ENCODE data around the gene MLLT3.

MLLT3 gene

DNA sequence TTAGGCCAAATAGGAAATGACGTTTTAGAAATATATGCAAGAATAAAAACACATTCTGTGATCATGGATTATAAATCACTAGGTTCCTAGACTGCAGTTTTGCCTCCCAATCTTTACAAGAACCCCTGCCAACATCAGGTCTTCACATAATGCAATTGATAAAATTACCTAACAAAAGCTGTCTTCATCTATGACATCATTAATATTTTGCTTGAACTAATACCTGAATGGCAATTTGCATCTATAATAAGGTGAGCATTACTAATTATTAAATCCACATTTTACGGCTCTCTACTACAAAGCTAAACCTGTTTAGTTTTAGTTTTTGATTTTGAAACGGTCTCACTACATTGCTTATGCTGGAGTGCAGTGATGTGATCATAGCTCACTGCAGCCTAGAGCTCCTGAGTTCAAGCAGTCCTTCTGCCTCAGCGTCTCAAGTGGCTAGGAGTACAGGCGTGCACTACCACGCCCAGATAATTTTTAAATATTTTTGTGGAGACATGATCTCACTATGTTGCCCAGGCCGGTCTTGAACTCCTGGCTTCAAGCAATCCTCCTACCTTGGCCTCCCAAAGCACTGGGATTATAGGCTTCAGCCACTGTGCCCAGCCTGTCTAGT, 218.0 kb downstream of the MLLT3 start:
- Histone ChIP-seq H4K20me1 (no peaks in the 10 kb centered on the region), H3K9ac (no peak overlapping the region), H3K27me3 (no peaks in the 10 kb centered on the region), H3K36me3 (no peaks in the 10 kb centered on the region), H3K4me1 (no peaks in the 10 kb centered on the region), H3K9me3 (replicated peaks in 1 of 11) (no peaks in the 10 kb centered on the region), H3K4me2 (no peak overlapping the region), H3K4me3 (no peak overlapping the region), H3K27ac (no peak overlapping the region)
- no peak for TF ChIP-seq Cebpa-rat (IDR thresholded peaks at IDR 0.05)

DNA sequence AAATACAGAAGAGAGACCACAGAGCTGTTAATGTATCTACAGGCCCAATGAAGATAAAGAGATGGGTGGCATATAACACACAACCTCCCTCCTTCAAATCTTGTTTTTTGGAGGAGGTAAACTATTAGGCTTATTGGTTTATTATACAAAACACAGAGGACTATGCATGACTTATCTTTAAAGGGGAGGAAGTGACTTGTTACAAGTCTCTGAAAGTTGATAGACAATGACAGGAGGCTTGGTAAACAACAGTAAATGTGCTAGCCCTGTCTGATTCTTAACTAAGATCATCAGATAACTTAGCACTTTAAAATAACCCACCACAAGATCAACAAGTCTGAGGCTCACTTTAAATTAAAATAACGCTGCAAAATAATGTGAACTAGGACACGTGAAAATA, 219.0 kb downstream of the MLLT3 start:
- H3K27me3 ChIP-seq = no peaks in the 10 kb centered on the region
- H3K9ac ChIP-seq = no peak overlapping the region
- no peak overlapping the region for H3K27ac ChIP-seq
- no peaks in the 10 kb centered on the region for H3K9me3 ChIP-seq (replicated peaks in 1 of 11)
- H3K4me2 ChIP-seq = no peak overlapping the region
- no peak overlapping the region for H3K4me3 ChIP-seq
- no peaks in the 10 kb centered on the region for H3K36me3 ChIP-seq
- H4K20me1 ChIP-seq = no peaks in the 10 kb centered on the region
- H3K4me1 ChIP-seq = no peaks in the 10 kb centered on the region
- TF ChIP-seq Cebpa-rat (IDR thresholded peaks at IDR 0.05) = no peak

GRCh38 chr9:20402273-20402875, 219.9 kb downstream of the MLLT3 start:
- Histone ChIP-seq H3K4me2 (no peak overlapping the region), H3K4me3 (no peak overlapping the region), H3K36me3 (no peaks in the 10 kb centered on the region), H3K27ac (no peak overlapping the region), H3K4me1 (no peaks in the 10 kb centered on the region), H4K20me1 (no peaks in the 10 kb centered on the region), H3K9me3 (replicated peaks in 1 of 11) (no peaks in the 10 kb centered on the region), H3K27me3 (no peaks in the 10 kb centered on the region), H3K9ac (no peak overlapping the region)
- TF ChIP-seq Cebpa-rat (IDR thresholded peaks at IDR 0.05) = no peak

DNA sequence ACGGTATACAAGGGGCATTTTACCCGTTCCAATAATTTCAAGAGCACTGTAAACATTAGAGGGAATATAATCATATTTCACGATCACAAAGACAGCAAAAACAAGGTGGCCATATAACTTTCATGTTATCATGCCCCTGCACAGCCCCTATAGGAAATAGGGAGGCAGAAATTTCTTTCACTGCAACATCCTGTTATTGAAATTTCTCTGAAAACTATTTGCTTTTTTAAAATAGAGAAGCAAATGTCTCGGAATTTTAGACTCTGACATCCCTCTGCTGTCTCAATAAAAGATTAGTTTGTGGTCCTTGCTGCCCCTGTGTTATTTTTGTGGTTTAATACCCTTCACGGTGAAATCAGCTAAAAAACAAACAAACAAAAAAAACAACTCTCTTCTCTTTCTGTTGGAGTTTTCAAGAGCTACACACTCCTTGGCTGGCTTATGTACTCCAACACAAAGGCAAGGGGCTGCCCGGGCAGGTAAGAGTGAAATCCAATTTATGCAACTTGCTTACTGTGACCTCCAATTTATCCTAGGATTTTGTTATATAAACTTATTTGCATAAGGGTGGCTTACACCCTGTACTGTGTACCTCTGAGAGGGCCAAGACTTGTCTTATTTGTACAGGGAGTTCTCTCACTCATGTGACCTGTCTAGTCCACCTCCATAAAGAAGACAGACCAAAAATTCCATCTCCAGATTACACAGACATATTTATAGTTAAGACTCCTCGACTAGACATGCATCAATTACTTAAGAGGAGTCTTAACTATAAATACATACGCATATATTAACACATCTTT, 223.6 kb downstream of the MLLT3 start:
- no peaks in the 10 kb centered on the region for H4K20me1 ChIP-seq
- TF ChIP-seq Cebpa-rat (IDR thresholded peaks at IDR 0.05) = no peak

GRCh38 chr9:20397348-20397747, 225.0 kb downstream of the MLLT3 start:
- H3K9ac ChIP-seq = no peak overlapping the region
- no peak overlapping the region for H3K27ac ChIP-seq
- no peaks in the 10 kb centered on the region for H3K9me3 ChIP-seq (replicated peaks in 1 of 11)
- H3K36me3 ChIP-seq = no peaks in the 10 kb centered on the region
- no peak overlapping the region for H3K4me2 ChIP-seq
- no peaks in the 10 kb centered on the region for H4K20me1 ChIP-seq
- TF ChIP-seq Cebpa-rat (IDR thresholded peaks at IDR 0.05) = no peak
- no peaks in the 10 kb centered on the region for H3K4me1 ChIP-seq
- no peaks in the 10 kb centered on the region for H3K27me3 ChIP-seq
- no peak overlapping the region for H3K4me3 ChIP-seq

More for the DNA sequence above, 223.6 kb downstream of the MLLT3 start:
- Histone ChIP-seq H3K9ac (no peak overlapping the region), H3K27me3 (no peaks in the 10 kb centered on the region), H3K36me3 (no peaks in the 10 kb centered on the region), H3K9me3 (replicated peaks in 1 of 11) (no peaks in the 10 kb centered on the region), H3K4me2 (no peak overlapping the region), H3K4me1 (no peaks in the 10 kb centered on the region), H3K4me3 (no peak overlapping the region), H3K27ac (no peak overlapping the region)

DNA sequence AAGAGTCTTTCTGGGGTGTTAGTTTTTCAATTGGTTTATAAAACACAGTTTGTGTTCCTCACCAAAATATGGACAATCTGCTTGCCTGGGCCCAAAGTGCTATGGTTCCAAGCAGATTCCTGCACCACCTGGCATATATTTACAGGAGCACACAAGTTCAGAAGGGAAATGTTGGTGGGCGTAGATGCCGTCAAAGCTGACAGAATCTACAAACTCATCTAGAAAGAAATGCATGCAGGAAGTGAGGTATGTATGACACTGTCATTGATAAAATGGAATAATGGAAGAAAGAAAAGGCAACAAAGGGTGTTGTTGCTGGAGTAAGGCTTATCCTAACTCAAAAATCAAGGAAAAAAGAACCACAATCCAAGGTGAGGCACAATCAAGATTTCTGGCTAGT, 225.8 kb downstream of the MLLT3 start:
- TF ChIP-seq Cebpa-rat (IDR thresholded peaks at IDR 0.05) = no peak
- no peak overlapping the region for H3K27ac ChIP-seq
- H4K20me1 ChIP-seq = no peaks in the 10 kb centered on the region
- no peaks in the 10 kb centered on the region for H3K36me3 ChIP-seq
- H3K4me2 ChIP-seq = no peak overlapping the region
- no peaks in the 10 kb centered on the region for H3K4me1 ChIP-seq
- H3K27me3 ChIP-seq = no peaks in the 10 kb centered on the region
- H3K4me3 ChIP-seq = no peak overlapping the region
- H3K9ac ChIP-seq = no peak overlapping the region
- H3K9me3 ChIP-seq (replicated peaks in 1 of 11) = no peaks in the 10 kb centered on the region

GRCh38 chr9:20395651-20396050, 226.6 kb downstream of the MLLT3 start:
- no peaks in the 10 kb centered on the region for H3K36me3 ChIP-seq
- no peaks in the 10 kb centered on the region for H3K4me1 ChIP-seq
- no peak overlapping the region for H3K9ac ChIP-seq
- H3K4me3 ChIP-seq = no peak overlapping the region
- H3K9me3 ChIP-seq (replicated peaks in 1 of 11) = no peaks in the 10 kb centered on the region
- H3K4me2 ChIP-seq = no peak overlapping the region
- no peaks in the 10 kb centered on the region for H3K27me3 ChIP-seq
- H4K20me1 ChIP-seq = no peaks in the 10 kb centered on the region
- no peak overlapping the region for H3K27ac ChIP-seq
- no peak for TF ChIP-seq Cebpa-rat (IDR thresholded peaks at IDR 0.05)

DNA sequence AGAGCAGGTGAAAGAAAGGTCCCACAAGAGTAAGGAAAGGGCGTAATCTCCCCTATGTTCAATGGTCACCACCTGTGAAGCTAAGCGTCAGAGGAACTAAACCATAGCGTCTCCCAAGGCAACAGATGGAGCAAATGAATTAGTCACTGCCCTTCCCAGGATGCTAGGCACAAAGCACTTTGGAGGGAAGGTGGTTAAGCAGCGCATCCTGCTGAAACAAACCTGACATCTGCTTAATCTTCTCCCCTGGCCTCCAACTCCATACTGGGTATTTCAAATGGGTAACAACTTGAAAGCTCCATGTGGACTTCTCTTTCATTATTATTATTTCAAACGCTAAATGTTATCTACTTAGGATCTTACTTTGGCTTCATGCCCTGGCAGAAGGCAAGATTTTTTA, 227.3 kb downstream of the MLLT3 start:
- Histone ChIP-seq H3K4me2 (no peak overlapping the region), H3K27me3 (no peaks in the 10 kb centered on the region), H3K36me3 (no peaks in the 10 kb centered on the region), H4K20me1 (no peaks in the 10 kb centered on the region), H3K4me3 (no peak overlapping the region), H3K9me3 (replicated peaks in 1 of 11) (no peaks in the 10 kb centered on the region), H3K4me1 (no peaks in the 10 kb centered on the region), H3K27ac (no peak overlapping the region), H3K9ac (no peak overlapping the region)
- no peak for TF ChIP-seq Cebpa-rat (IDR thresholded peaks at IDR 0.05)

DNA sequence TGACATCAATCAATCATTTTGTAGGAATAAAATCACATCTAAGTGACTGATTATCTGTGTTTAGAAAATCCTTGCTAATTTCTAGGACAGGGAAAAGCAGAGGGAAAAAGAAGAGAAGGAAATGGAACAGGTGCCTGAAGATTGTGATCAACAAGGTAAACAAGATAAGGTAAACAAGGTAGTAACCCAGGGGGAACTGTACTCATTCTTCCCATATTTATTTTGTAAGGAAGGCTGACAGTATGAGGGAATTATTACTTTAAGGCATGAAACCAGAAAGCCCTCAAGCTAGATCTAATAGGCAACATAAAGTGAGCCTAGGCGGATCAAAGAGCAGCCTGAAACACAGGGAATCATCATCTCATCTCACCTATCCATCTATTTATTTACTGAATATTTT, 231.1 kb downstream of the MLLT3 start:
- Histone ChIP-seq H3K9ac (no peak overlapping the region), H3K36me3 (no peaks in the 10 kb centered on the region), H4K20me1 (no peaks in the 10 kb centered on the region), H3K4me3 (no peak overlapping the region), H3K4me1 (no peaks in the 10 kb centered on the region), H3K27me3 (no peaks in the 10 kb centered on the region), H3K9me3 (replicated peaks in 1 of 11) (no peaks in the 10 kb centered on the region), H3K27ac (no peak overlapping the region), H3K4me2 (no peak overlapping the region)
- TF ChIP-seq Cebpa-rat (IDR thresholded peaks at IDR 0.05) = no peak

DNA sequence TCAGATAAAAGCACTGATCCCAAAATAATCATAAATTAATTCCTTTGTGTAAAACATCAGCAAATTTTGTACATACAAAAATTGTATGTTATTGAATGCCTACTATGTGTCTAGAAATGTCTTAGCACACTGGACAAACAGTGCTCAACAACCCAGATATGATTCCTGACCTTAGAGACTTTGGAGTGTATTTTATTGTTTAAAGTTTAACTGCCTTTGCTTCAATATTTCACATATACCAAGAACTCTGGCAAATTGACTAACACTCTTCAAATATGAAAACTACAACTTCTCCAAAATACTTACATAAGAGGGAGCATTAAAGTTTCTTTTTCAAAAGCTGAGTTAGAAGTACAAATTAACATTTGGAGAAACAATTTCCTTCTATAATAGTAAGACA, 231.9 kb downstream of the MLLT3 start:
- no peaks in the 10 kb centered on the region for H3K27me3 ChIP-seq
- no peaks in the 10 kb centered on the region for H3K4me1 ChIP-seq
- H3K9ac ChIP-seq = no peak overlapping the region
- no peak overlapping the region for H3K4me2 ChIP-seq
- H3K9me3 ChIP-seq (replicated peaks in 1 of 11) = no peaks in the 10 kb centered on the region
- no peaks in the 10 kb centered on the region for H4K20me1 ChIP-seq
- no peak for TF ChIP-seq Cebpa-rat (IDR thresholded peaks at IDR 0.05)
- no peaks in the 10 kb centered on the region for H3K36me3 ChIP-seq
- no peak overlapping the region for H3K4me3 ChIP-seq
- no peak overlapping the region for H3K27ac ChIP-seq

All from BLaER1 treated with 17β-estradiol and CSF1 and Interleukin-3, amounts not matched to agents 10 nM and 100 nM (cell line).